ENCODE results near the gene TCHP.

TCHP gene

DNA sequence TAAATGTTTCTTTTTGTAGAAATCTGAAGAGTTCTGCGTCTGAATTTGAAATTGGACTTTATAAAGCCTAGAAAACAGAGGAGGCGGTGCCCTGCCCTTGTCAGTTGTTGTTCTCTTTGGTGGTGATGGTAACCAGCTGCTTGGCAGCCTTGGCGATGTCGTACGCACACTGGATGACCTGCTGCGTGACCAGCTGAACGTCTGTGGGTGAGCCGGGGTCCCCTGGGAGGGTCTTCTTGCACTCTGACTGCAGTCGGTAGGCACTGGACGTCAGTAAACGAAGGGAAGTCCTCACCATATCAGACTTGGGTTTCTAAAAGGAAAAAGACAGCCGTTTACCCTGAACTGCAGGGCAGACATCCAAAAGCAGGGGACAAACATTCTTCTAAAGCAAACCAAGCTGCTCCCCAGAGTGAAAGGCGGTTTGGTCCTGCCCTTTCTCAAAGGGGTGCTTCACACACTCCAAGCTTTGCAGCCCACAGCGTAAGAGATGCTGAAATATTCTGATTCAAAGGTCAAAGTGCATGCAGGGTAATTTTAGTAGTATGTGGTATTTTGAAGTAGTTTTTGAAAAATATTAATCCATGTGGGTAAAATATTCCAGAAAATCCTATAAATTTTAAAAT lies 32.9 kb downstream of the TCHP start:
- no peak for DNase-seq (ENCODE audit: low read depth in 2 of 2)

DNA sequence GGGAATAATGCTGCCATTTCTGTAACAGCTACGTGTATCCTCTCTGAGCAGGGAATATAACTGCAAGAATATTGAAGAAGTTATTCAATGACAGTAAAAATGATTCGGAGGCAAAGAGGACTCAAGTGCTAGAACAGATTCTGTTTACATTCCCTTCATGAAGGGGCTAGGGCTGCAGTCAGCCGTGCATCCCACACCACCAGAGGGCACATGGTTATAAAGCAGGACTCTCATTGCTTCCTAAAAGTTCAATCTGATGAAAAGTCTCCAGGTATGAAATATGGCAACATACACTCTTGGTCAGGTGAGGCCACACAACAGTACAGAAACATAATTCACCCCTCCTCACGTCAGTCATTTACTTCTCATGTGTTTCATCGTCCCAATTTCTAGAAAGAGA lies 34.0 kb downstream of the TCHP start:
- no peak for DNase-seq (ENCODE audit: low read depth in 2 of 2)

DNA sequence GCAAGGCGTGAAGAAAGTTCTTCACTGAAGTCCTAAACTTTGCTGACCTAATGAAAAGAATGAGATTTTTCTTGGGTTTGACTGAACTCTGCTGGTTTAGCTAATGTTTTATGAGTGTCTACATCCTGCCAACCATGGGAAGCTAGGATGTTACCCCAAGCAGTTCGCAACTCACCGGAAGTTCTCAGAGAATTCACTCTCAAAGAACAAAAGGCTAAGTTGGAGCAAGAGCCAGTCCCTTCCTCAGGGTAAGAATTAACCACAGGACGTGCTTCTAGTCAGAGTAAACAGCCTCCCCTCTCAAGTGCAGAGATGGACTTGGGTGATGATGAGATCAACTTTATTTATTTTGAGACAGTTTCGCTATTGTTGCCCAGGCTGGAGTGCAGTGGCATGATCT lies 37.3 kb downstream of the TCHP start:
- no peak for DNase-seq (ENCODE audit: low read depth in 2 of 2)

DNA sequence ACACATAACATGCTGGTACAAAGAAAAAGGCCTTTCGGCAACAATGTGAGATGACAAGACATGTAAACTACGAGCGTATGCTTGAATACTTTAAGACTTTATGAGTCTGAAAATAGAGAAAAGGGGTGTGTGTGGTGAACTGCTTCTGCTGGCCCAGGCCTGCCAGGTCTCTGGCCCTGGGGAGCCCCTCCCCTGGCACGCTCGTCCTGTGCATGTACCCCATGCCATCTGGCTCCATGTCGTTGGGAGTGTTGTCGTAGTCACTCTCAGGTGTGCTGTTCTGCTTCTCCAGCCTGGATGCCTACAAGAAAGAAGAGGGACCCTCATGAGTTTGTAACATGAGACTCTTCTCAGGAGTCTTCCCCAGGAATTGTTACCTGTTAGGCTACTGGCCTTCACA lies 38.9 kb downstream of the TCHP start:
- no peak for DNase-seq (ENCODE audit: low read depth in 2 of 2)

DNA sequence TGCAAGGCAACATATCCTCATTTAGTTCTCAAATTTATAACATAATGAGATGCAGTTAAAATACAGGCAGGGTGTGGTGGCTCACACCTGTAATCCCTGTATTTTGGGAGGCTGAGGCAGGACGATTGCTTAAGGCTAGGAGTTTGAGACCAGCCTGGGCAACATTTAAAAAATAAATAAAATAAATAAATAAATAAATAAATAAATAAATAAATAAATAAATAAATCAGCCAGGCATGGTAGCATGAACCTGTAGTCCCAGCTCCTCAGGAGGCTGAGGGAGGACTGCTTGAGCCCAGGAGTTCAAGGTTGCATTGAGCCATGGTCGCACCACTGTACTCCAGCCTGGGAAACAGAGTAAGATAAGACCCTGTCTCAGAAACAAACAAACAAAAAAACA lies 39.4 kb downstream of the TCHP start:
- no peak for DNase-seq (ENCODE audit: low read depth in 2 of 2)

DNA sequence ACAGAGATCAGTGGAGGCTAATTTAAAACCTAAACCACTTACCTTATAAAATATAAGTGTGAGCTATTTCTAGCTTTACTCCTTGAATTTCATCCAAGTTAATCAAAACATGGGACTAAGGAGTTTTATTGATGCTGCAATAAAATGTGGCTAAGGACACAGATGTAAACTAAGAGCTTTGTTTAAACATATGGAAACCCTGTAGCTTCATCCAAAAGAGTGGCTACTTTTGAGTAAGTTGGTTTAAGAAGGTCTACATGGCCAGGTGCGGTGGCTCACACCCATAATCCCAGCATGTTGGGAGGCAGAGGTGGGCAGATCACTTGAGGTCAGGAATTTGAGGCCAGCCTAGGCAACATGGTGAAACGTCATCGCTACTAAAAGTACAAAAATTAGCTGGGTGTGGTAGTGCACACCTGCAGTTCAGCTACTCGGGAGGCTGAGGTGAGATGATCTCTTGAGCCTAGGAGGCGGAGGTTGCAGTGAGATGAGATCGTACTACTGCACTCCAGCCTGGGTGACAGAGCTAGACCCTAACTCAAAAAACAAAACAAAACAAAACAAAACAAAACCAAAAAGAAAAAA lies 40.4 kb downstream of the TCHP start:
- no peak for DNase-seq (ENCODE audit: low read depth in 2 of 2)

DNA sequence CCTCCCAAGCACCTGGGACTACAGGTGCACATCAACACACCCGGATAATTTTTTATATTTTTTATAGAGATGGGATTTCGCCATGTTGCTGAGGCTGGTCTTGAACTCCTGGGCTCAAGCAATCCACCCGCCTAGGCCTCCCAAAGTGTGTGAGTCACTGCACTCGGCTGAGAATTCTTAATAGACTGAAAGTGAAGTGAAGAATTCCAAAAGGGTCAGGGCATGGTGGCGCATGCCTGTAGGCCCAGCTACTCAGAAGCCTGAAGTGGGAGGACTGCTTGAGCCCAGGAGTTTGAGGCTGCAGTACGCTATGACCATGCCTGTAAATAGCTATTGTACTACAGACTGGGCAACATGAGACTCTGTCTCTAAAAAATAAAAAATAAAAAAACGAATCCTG lies 43.7 kb downstream of the TCHP start:
- DNase-seq (ENCODE audit: low read depth in 2 of 2), result no peak

DNA sequence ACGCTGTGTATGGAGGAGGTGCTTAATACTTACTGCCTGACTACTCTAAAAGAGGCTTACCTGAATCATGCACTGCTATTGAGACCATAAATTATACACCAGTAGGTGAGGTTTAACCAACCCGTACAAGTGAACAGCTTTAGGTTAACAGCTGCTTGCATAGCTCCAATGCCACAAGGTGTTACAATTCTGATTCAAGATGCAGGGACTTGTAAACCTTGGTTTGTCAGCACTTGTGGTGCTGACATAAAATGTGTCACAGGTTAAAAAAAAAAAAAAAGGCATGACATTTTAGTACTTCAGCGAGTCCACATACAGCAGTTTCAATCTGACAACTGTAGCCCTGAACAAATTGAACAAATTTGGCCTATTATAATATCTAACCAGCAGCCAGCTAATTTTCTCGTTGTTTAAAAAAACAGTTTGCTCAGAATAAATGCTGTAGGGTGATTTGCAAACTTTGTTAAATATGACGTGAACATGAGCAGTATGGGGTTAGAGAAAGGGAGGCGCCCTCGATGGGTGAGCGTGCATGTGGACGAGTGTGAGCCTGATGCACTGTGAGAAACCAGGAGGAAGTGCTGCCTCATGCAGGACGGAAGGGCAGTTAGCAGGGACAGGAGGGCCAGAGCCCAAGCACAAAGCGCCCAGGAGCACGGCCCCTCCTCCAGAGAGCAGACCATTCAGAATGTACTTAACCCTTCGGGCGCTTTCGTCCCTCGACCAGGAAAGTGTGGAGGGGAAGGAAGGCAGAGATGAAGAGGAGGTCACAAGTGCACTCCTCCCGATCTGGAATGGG lies 44.7 kb downstream of the TCHP start:
- no peak for DNase-seq (ENCODE audit: low read depth in 2 of 2)

DNA sequence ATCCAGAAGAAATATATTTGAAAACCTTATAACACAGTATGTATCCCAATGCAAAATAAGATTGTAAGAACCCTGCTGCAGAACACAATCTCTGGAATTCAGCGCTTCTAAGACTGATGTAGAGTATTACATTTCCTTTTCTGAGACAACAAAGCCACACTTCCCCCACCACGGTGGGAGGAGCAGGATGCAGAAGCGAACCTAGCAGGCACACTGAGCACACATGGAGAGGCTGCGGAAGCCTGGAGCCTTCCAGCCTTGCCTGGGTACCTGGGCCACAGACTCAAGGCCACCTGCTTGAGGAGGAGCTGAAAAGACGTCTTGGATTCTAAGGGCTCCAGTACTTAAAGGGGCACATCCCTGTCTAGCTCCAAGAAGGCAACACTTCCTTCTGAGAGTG lies 46.4 kb downstream of the TCHP start:
- no peak for DNase-seq (ENCODE audit: low read depth in 2 of 2)

DNA sequence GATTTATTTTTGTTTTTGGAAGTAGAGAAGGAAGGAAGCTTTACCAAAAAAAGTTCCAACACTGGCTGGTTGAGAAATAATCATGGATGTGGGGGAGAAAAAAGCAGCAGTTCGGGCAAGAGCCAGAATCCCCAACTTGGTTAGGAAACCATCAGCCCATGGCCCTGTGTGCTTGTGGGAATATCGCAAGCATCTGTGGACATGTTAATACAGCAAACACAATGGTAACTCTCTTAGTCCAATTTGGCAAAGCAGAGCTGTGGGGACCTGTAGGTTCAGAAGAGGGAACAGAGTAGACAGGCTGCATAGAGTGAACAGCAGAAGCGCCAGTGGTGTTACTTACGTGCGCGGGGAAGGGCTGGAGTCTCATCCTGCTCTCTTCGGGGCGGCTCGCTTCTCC lies 46.8 kb downstream of the TCHP start:
- no peak for DNase-seq (ENCODE audit: low read depth in 2 of 2)

DNA sequence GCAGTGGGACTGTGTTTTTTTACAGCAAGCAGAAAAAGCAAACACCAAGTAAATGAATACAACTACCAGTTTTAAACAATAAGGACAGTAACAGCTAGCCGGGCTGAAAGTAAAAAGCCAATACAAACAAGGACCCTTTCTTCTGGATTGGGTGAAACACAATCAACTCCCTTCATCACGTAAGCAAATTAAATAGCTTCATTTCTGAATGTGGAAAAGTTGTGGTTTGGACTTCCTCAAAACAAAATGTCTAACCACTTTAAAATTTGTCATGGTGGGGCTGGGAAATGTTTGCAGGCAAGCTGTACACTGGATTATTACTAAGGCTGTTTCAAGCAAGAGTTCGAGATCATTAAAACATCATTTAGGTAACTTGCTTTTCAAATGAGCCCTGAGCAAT lies 47.4 kb downstream of the TCHP start:
- DNase-seq (ENCODE audit: low read depth in 2 of 2), result no peak

DNA sequence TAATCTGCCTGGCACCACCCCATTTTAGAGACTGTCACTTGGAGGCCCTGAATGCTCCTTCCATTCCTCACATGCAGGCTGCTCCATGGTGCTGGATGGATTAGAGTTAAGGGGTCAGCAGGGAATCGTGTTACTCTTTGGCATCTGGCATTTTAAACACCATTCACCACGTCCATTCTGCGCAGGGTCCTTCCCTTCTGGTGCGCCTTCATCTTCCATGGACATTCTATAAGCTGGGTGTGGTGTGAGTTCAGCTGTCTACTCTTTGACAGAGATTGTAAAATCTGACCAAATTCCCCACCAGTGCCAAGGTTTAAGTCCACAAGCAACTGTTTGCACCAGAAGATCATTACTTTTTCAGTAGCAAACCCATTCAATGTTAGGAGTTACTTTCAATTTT lies 48.3 kb downstream of the TCHP start:
- DNase-seq (ENCODE audit: low read depth in 2 of 2), result no peak

DNA sequence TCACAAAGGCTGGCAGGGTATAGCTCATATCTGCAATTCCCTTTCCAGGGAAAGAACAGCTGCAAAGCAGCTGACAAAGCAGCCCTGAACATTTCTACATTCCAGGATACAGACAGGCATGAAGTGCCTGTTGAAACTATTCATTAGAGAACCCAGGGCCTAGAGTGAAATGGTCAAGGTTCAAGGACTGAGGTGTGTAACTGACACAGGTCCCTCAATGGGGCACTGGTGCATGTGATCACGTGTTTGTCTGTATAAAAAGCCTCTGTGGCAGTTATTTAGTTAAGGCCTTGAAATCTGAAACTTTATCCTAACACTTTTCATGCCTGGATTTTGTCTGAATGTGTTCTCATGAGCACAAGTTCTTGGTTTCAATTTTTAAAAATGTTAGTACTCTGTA lies 49.0 kb downstream of the TCHP start:
- no peak for DNase-seq (ENCODE audit: low read depth in 2 of 2)

DNA sequence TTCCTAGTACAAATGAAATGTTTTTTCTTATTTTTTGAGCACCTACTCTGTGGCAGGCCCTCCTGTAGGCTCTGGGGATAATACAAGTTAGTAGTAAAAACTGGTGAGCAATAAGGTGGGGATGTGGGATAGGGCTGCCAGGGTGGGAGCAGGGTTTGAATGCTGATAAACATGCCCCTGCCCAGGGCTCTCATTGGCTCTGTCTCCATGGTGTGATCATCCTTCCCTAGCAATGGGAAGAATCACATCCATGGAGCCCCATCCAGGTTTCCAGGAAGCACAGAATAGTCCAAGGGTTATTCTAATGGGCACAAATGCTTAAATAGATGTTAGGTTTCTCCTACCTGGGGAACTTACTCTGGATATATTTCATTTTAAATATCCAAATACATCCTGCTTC lies 50.6 kb downstream of the TCHP start:
- DNase-seq (ENCODE audit: low read depth in 2 of 2), result no peak

DNA sequence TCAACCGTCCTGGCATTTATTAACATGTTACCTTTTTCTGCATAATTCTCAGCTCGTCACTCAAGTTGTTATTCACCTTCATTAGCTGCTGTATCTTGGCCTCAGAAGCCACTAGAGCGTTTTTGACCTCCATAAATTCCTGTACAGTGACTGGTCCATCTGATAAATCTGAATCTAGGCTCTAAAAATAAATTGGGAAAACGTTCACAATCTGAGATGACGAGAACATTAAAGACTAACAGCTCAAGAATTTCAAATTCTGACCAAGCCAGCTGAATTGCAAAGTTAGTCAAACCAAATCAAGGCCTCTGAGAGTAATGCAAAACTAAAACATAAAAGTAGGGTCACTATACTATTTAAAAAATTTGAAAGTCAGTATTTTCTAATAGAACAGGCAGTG lies 51.1 kb downstream of the TCHP start:
- no peak for DNase-seq (ENCODE audit: low read depth in 2 of 2)

DNA sequence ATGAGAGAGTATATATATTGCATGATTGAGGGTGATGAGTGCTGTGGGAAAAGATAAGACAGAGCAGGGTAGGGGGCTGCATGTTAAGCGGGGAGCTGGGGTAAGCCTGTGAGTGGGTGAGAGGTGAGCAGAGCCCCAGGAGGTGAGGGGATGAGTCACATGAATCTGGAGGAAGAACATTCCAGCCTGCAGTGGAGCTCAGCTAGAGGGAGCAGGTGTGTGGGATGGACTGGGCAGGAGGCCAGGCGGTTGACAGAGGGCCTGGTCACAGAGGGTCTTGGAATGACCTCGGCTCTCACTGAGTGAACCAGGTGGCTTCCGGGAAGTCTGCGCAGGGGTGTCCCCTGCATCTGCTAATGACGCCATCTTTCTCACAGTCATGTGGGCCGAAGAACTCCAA lies 51.7 kb downstream of the TCHP start:
- DNase-seq (ENCODE audit: low read depth in 2 of 2), result no peak

DNA sequence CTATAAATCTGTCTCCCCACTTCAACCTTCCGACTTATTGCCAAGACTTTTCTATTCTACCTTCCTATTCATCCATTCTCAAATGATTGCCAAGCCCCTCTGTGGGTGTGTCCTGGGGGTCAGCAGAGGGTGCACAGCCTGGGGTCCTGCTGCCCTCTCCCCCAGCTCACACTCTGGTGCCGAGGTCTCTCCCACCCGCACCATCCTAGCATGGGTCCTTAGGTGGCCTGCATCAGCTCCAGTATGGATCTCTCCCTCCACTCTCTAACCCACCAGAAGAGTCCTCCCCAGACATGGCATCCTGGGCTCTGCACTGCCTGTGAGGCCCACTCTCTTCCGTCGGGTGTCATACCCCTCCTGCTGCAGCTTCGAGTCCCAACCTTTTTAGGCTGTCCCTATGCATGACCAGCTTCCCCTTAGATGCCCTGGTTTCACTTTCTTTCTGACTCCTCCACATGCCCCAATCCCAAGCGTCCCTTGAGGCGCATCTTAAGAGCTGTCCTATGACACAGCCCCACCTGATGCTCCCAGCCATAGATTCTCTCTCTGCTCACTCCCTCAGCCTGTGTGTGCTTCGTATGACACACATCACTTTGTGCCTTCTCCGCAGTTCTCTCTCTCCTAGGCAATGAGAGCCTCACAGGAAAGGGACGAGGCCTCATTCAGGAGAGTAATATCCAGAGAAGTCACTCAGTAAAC lies 52.2 kb downstream of the TCHP start:
- DNase-seq (ENCODE audit: low read depth in 2 of 2), result no peak

DNA sequence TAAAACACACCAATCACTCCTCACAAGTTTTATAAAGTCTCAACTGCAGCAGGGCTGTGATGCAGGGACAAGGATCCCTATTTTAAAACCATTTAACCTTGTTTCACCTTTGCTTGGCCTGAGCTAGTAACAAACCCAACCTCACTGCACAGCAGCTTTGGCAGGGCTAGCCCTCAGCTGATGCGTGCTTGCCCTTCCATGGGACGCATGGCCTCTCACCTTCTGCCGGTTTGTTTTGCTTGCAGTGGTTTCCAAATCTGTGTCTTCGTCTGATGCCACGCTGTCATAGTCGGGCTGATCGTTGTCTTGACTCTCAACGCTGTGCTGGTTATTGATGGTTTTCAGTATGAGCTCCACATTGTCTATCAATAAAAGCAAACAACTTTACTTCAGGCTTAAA lies 52.8 kb downstream of the TCHP start:
- no peak for DNase-seq (ENCODE audit: low read depth in 2 of 2)

DNA sequence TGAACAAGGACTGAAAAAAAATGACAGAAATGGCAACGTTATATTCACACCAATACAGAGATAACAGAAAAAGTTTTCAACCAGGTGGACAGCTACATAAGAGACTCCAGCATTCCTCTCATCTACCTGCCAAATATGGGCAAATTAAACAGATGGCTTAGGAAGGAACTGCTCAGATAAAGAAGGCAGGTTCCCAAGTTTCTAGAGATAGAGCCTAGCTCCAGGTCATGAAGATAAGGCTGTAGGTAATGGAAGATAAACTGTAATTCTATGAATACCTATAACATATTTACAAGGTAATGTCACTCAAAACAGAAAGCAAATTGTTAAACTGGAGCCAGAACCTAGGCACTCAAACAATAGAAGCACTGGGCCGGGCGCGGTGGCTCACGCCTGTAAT lies 53.6 kb downstream of the TCHP start:
- no peak for DNase-seq (ENCODE audit: low read depth in 2 of 2)

DNA sequence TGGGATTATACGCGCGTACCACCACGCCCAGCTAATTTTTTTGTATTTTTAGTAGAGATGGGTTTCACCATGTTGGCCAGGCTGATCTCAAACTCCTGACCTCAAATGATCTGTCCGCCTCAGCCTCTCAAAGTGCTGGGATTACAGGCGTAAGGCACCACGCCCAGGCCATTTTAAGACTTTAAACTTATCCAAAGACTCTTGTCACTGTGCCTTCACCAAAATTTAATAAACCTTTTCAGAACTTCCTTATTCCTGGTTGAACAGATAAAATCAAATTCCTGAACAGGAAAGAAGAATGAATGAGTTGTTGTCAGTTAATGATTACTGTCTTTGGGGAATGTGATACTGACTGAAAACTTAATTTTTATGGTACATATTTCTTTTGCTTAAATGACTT lies 58.3 kb downstream of the TCHP start:
- no peak for DNase-seq (ENCODE audit: low read depth in 2 of 2)

DNA sequence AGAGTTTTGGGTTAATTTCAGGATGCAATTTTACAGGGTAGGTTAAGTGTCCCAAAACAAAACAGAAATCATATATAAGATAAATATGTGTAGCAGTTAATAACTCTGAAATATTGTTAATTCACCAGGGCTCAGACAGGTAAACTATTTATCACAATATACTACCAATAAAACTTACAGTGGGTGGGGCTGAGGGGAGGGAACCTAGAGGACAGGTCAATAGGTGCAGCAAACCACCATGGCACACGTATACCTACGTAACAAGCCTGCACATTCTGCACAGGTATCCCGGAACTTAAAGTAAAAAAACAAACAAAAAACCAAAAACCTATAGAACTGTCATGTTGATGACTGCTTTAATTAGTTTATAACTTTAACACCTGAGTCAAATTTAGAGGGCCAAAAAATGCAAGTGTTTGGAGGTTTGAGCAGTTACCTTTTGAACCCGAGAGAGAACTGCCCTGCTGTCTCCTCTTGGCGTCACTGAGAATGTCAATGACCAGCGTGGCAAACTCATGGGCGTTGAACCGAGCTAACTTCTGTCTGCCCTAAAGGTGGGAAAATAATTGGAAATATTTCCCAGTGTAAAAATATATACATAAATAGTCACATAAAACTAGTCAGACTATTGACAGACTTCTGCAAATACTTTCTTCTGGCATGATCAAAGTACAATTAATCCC lies 59.5 kb downstream of the TCHP start:
- DNase-seq (ENCODE audit: low read depth in 2 of 2), result no peak

DNA sequence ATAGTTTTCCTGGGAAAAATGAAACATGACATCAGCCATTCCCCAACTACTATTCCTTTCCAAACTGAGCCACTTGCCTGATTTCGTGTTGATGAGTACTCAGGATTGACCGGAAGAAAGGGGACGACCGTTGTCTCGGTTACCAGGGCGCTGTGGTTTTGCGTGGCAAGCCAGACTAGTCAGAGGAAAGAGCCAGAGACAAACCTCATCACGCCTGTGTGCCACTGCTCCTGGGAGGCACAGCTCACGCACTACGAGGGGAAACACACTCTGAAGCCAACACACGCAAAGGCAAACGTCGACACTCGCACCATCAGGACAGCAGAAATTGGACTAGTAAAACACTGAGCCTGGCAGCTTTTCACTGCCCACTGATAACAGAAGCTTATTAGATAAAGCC lies 61.1 kb downstream of the TCHP start:
- DNase-seq (ENCODE audit: low read depth in 2 of 2), result no peak

Data from stimulated activated CD8-positive, alpha-beta memory T cell treated with anti-CD3 and anti-CD28 coated beads, Interleukin-15, amount 100 ng/mL, for 48 hours (primary cell).